Measurements from ENCODE around the gene PACRG. TPM values are rescaled to one million over a fixed set of nuclear protein-coding genes. Genes with fewer than 3 reads are reported as not detected.
A peak's percentile ranks its signal among the peaks of the same experiment; 100 is the strongest.

PACRG gene
- total and polyA plus RNA-seq, 2 of the 4 experiments (the other 2 are of a cell fraction): not detected

DNA sequence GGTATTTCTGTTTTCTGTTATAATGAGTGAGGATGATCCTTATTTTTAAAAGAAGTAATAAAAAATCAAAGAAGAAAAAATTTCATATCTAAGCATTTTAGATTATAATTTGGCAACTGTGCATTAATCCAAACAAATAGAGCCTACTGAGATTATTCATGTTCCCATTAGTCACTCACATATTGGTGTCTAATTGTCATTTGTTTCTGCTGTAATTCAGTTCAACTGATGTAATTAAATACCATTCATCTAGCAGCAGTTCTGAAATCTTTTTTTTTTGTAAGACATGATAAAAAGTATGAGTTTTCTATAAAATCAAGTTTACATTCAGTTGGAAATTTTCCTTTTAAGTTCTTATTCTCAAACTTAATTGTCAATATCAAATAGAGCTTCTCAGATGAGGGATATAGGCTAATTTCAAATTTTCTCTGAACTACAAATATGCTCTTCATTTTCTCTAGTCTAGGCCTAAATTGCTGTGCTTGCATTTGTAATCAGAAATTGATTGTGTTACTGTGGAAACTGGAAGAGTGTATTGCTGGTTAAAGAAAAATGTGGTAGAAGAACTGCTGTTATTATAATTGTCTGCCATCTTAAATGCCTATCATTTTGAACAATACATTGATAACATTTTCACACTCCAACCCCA lies 23.6 kb downstream of the PACRG start:
- dilution Hi-C loops (cut with HindIII; ENCODE audit: low sequenced_read_pairs, unreplicated experiment) (no loop called here), intact Hi-C loops (cut with micrococcal nuclease) (no loop called here), in situ Hi-C loops (cut with MboI; ENCODE audit: low sequenced_read_pairs) (no loop called here)
- no peak overlapping the region for H3K4me3 ChIP-seq (ENCODE audit: insufficient read depth, low read depth, low read length)
- no peak overlapping the region for H3K27ac ChIP-seq (ENCODE audit: insufficient read depth, low read length)
- no peak overlapping the region for H3K4me2 ChIP-seq (ENCODE audit: low read depth, low read length)
- no peak overlapping the region for H2AK5ac ChIP-seq (ENCODE audit: low read depth, low read length)
- H4K91ac ChIP-seq (ENCODE audit: insufficient read depth, low read depth, low read length): no peak overlapping the region
- no peaks in the 10 kb centered on the region for H3K4me1 ChIP-seq (ENCODE audit: control insufficient read depth, insufficient read depth, low read length)
- no peak overlapping the region for H2BK15ac ChIP-seq (ENCODE audit: low read depth, low read length)
- no peaks in the 10 kb centered on the region for H3K9me1 ChIP-seq (ENCODE audit: insufficient read depth, low read length)
- no peak overlapping the region for H3K14ac ChIP-seq (replicated peaks; ENCODE audit: low read depth, low read length)
- CTCF ChIA-PET: no interaction called here
- H4K8ac ChIP-seq (ENCODE audit: low read depth in 2 of 2, low read length in 2 of 2): no peak overlapping the region
- H3K9me3 ChIP-seq (ENCODE audit: control insufficient read depth, insufficient read depth, low read length): peaks cover 2% of the 10 kb centered on the region; the same call in 1 of the 2 replicates
- ATAC-seq (ENCODE audit: low read depth) (no peak), DNase-seq (no peak)
- no peaks in the 10 kb centered on the region for H4K20me1 ChIP-seq (ENCODE audit: insufficient read depth, low read length)
- BruUV-seq (replicated peaks): no TSS peak
- H3K79me1 ChIP-seq (ENCODE audit: low read depth in 1 of 2, low read length in 2 of 2): no peaks in the 10 kb centered on the region
- H2BK120ac ChIP-seq (ENCODE audit: low read depth, low read length): no peak overlapping the region
- no peak overlapping the region for H2BK20ac ChIP-seq (ENCODE audit: low read depth, low read length)
- no peak overlapping the region for H2AFZ ChIP-seq (replicated peaks; ENCODE audit: low read length, poor library complexity)
- no peak overlapping the region for H3K56ac ChIP-seq (ENCODE audit: extremely low read depth, insufficient read depth, low read length)
- H3K4ac ChIP-seq (ENCODE audit: low read depth, low read length): no peak overlapping the region
- POLR2A ChIA-PET (ENCODE audit: unreplicated experiment): no interaction called here
- no peak overlapping the region for H2AK9ac ChIP-seq (replicated peaks; ENCODE audit: low read depth, low read length, poor library complexity)
- no peak overlapping the region for H3K23ac ChIP-seq (ENCODE audit: low read depth, low read length)
- no peak overlapping the region for H3K9ac ChIP-seq (ENCODE audit: low read depth, low read length)
- H4K5ac ChIP-seq (ENCODE audit: low read depth, low read length): no peak overlapping the region
- H3K36me3 ChIP-seq (ENCODE audit: control insufficient read depth, insufficient read depth, low read length): no peaks in the 10 kb centered on the region
- H3K18ac ChIP-seq (ENCODE audit: low read depth, low read length): no peak overlapping the region
- H3K27me3 ChIP-seq (ENCODE audit: control insufficient read depth, insufficient read depth, low read length): no peaks in the 10 kb centered on the region
- H2BK5ac ChIP-seq (ENCODE audit: low read depth, low read length, poor library complexity, severe bottlenecking): no peak overlapping the region
- TF ChIP-seq MAFK (IDR thresholded peaks at IDR 0.05; ENCODE audit: low read depth, low read length): peak; percentile 47
- no peak for TF ChIP-seq RCOR1 (IDR thresholded peaks at IDR 0.05; ENCODE audit: insufficient replicate concordance, low read length)
